SW 1271 (cell line): ENCODE measurements around the gene CHURC1.

Experiments used
- DNase-seq, 2 experiments: peaks; one replicate each; lab custom pipeline; 2025; lab: John Stamatoyannopoulos, UW

CHURC1 gene

DNA sequence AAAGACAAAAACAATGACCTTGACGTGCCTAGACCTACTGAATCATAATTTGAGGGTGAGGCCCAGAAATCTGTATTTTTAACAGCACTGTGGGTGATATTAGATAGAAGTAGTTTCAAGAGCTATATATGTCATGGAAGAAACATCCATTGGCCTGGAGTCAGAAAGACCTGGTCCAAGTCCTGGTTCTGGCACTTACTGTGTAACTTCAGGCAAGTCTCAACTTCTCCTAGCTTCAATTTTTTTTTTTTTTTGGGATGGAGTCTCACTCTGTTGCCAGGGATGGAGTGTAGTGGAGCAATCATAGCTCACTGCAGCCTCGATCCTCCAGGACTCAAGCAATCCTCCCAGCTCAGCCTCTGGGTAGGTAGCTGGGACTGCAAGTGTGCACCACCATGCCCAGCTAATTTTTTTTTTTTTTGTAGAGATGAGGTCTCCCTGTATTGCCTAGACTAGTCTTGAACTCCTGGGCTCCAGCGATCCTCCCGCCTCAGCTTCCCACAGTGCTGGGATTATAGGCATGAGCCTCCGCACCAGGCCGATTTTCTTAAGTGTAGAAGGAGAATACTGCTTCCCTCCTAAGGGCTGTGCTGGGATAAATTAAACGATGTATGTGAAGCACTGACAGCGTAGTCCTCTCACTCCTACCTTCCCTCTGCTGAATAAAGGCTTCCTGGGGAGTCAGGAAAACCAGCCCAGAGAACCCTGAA lies 42.6 kb downstream of the CHURC1 start:
- no peak for DNase-seq

DNA sequence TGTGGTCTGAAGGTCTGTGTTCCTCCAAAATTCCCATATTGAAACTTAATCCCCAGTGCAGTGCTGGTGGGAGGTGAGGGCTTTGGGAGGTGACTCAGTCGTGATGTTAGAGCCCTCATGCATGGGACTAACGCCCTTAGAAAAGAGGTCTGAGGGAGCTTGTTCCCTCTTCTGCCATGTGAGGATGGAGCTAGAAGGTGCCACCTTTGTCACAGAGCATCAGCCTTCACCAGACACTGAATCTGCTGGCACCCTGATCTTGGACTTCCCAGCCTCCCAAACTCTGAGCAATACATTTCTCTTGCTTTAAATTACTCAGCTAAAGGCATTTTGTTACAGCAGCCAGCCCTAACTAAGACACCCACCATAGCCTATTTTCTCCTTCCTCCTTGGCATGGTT lies 43.9 kb downstream of the CHURC1 start:
- DNase-seq, result no peak

DNA sequence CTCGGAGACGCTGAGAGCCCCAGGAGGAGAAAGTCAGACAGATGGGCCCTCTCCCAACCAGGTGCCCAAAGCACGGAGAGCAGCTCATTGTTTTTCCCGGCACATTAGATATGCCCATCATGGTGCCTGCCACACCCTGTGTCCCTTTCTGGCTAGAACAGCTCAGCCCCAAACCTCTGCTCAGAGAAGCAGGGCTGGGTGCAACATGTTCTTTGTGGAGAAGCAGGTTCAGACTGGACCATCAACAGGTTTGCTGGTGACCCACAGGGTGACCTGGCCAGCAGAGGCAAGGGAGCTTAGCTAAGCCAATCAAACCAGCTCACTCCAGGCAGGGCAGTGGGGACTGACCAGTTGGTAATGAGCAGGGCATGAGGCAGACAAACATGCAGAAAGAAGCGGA lies 44.5 kb downstream of the CHURC1 start:
- no peak for DNase-seq

DNA sequence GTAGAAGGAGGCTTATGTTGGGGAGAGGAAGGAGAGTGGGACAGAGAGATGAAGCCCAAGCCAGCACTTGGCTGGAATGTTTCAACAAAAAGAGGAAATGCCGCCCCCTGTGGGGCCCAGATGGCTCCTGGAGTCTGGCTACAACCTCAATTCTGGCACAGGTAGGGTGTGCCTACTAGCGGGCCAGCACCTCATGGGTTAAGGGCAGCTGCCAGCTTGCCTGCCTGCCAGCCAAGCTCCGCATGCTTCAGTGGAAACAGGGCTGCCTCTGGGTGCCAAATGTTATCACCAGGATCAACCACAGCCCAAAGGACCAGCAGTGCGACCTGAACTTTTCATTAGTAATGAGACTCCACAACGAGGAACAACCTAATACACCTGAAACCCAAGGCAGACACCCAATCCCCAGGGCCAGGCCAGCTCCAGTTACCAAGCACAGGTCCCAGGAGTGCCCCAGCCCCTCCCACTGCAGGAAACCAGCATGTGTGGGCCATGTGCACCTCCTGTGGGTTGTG lies 46.6 kb downstream of the CHURC1 start:
- no peak for DNase-seq

DNA sequence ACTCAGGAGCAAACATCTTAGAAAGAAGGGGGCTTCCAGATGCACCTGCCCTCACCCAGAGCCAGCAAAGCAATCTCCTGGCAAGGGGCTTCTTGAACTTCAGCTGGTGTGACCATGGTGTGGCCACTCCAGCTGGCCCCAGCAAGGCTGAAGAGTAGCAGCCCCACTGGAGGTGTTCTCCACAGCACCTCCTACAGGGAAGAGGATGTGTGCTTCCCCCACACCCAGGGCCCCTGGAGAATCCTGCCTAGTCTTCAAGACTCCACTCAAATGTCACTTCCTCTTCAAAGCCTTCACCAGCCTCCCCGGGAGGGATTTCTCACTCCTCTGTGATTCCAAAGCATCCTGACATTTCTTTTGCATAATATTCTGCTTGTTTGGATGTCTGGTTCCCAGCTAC lies 49.4 kb downstream of the CHURC1 start:
- DNase-seq, result no peak

DNA sequence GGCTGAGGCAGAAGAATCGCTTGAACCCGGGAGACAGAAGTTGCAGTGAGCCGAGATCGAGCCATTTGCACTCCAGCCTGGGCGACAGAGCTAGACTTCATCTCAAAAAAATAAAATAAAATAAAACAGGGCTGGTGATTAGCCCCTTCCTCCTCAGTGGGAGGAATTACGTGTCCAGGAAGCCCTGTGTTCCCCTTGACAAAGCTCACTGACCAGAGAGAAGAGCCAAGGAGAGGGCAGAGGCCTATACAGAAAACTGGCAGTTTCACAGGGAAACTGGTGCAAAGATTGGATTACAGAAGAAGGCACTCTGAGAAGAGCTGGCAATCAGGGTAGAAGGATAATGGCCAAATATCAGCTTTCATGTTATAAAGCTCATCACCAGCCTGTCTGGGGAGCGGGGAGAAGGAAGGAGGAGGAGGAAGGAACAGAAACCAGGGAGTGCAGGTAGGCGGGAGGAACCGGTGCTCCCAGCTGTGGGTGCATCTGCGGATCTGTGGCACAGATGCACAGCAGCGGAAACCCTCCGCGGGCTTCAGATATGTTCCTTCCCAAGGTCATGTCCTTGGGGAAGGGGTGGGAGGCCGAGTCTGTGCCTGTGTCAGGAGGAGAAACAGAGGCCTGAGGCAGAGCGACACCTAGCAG lies 51.2 kb downstream of the CHURC1 start:
- no peak for DNase-seq

DNA sequence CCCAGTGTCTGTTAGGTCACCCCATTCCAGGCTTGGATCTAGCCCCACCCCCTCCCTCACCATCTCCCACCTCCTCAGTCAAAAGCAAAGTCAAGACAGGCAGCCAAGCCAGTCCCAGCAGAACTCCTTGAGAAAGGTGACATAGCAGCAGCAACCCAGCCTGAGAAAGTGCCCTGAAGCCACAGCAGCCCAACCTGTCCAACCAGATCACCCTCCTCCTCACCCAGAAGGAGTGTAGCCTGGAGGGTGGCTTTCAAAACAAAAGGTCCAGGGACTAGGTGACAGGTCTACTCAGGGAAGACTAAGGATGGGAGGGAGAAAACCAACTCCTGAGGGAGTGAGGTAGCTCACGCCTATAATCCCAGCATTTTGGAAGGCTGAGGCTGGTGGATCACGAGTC lies 52.7 kb downstream of the CHURC1 start:
- DNase-seq, result no peak

DNA sequence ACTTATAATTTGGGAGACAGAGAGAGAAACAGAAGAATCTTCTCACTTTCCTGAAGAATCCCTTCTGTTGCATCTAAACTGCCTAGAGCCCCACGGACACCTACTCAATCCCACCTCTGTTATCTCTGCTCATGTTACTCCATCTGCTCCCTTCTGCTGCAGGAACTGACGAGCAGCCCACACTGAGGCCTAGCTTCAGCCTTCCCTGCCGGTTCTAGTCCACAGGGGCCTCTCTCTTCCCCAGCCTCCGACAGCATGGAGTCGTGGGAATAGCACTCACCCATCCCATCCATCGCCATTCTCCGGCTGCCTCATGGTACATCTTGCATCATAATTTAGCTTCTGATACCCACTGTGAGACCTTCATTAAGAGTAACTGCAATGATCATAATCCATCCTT lies 53.9 kb downstream of the CHURC1 start:
- DNase-seq, result no peak

DNA sequence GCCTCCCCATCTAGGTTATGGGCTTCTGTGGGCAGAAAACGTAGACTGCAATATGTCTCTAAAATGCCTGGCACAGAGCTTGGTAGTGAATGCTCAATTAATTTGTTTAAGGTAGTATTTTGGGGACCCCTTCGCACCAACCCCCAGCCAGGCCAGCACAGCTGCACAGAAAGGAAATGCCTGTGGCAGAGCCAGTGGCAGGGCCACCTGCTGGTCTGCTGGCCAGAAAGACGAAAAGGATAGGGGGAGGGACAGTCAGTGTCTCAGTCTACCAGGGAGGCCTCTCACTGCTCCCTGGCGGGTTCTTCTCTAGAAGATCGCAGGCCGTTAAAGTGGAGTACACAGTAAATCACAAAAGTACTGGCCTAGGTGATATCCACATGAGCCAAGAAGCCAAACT lies 54.4 kb downstream of the CHURC1 start:
- peak in 1 of 2 experiments; percentile 20 for DNase-seq

DNA sequence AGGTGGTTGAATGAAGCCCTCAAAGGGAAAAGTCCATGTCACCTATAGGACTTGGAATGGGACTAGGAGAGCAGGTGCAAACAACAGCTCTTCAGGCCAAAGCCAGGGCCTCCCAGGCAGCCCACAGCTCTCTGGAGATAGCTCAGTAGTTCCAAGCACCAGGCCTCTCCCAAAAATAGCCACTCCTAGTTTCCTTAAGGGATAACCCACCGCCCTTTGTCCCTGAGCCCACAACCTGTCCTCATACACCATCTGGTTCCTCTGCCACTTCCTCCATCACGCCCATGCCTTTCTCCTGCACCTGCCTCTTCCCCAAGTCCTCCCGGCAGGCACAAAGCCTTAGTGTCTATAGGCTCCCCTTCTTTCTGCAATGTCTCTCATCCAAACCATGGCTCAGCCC lies 55.8 kb downstream of the CHURC1 start:
- DNase-seq, result no peak

DNA sequence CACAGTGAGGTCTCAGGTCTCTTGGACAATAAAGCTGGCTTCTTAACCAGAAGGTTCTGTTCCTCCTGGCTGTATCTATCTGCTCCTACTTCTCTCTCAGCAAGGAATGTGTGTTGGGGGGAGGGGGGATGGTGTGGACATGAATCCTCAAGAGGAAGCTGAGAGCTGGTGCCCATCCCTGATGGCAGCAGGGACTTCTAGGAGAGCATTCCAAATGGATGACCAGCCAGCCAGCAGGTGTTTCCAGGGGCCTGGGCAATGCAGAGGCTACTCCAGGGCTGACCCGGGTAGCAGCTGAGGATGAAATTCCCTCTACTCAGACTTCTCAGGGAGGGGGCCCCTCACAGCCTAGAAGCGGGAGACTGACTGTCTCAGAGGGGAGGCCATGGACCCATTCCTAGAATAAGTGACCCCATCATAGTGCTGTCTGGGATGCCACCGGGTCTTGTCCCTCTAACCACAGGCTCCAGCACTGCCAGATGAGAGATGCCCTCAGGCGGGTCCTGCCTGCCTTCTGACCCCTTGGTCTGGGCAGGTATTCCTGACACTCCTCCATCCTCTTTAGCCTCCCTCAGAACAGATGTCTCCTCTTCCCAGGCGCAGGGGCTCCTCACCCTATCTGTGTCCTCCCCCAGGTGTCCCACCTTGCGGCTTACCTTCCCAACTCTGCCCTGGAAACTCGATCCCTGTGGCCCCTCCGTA lies 56.7 kb downstream of the CHURC1 start:
- DNase-seq, result peak; percentile 42 to 68

DNA sequence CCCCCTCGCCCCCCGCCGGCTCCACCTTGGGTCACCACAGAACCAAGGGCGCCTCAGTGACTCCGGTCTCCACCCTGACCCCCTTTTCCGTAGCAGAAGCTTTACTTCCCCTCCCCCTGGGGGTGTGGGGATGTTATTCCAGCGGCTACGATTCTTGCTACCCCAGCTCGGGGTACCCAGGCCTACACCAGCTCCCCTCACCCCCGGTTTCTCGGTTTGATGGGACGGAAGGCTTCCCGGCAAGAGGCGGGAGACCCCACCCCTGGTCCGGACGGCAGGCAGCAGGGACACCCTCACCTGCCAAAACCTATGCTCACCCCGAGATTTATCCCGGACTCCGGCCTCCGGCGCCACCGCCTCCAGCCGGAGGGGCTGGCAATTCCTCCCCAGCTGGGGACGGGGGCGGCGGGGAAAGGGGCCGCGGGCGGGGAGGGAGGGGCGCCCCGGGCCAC lies 57.3 kb downstream of the CHURC1 start:
- DNase-seq, result no peak

DNA sequence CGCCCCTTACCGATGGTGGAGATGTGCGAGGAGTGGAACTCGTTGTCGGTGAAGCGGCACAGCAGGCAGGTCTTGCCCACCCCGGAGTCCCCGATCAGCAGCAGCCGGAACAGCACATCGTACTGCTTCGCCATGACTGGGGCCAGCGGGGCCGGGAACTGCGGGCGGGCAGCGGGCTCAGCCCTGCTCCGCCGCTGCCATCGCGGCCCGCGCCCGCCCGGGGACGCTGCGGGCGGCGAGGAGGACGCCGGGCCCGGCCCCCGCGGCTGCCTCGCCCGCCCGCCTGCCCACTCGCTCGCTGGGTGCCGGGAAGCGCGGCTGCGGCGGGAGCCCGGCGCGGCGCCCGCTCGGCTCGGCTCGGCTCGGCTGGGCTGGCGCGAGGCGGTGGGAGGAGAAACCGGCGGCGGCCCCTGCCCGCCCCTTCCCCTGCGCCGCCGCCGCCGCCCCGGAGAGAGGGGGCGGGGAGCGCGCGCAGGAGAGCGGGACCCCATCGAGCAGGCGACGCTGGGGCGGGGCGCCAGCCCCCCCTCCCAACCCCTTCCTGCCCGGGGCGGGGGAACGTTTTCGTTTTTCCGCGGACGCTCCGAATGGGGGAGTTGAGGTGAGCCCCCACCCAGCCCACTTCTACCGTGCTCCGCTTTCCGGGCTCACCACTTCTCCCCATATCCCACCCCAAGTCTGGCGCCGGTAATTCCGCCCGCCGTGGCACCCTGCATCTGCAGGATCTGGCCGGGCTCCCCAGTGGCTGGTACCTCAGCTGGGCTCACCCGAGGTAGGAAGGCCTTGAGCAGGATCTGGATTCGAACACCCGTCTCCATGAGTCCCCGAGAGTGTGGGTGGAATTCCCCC lies 57.9 kb downstream of the CHURC1 start, which contains the start of gene RAB15:
RAB15 (minus strand) TSS at position 394 of the 849 bp plus-strand sequence; CDS start at position 134, 260 bp downstream.
- DNase-seq, result no peak

DNA sequence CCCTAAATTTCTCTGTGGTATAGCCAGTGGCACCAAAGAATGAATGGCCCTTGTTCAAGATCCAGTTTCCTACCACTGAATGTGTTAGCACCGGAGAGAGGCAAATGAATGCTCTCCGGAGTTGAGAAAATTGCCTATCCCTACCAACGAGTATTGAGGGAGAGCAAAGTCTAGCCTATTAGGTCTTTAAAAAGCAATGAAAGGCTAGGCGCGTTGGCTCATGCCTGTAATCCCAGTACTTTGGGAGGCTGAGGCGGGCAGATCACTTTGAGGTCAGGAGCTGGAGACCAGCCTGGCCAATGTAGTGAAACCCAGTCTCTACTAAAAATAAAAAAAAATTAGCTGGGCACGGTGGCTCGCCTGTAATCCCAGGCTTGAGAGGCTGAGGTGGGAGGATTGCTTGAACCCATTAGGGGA lies 58.8 kb downstream of the CHURC1 start:
- DNase-seq, result no peak

DNA sequence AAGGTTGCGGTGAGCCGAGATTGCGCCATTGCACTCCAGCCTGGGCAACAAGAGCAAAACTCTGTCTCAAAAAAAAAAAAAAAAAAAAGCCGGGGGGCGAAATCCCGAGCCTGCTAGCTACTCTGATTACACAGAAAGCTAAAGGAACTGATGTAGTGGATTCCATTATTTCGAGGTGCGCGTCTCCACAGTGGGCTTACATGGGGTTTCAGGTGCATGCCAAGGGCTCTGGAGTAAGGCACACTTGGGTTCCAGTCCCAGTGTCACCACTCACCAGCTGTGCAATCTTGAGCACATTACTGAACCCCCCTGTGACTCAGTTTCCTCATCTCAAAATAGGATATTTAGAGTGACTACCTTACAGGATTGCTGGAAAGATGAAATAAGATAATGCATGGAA lies 59.6 kb downstream of the CHURC1 start:
- no peak for DNase-seq

DNA sequence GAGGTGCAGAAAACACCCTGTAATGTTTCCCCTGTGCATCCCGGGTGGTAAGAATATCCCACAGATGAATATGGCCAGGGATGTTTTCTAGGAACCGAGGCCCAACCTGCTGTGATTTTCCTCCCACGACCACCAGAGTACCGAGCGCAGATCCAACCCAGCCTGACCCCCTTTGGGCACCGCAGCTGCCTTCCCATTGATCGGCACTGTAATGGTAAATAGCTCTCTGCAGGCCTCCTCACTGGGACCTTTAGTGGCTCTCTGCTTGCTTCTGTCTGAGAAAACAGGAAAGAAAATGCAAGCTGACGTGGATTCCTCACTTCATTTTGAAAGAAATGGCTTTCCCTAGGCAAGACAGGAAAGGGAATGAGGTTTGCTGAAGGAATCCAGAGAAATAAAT lies 60.3 kb downstream of the CHURC1 start:
- no peak for DNase-seq

DNA sequence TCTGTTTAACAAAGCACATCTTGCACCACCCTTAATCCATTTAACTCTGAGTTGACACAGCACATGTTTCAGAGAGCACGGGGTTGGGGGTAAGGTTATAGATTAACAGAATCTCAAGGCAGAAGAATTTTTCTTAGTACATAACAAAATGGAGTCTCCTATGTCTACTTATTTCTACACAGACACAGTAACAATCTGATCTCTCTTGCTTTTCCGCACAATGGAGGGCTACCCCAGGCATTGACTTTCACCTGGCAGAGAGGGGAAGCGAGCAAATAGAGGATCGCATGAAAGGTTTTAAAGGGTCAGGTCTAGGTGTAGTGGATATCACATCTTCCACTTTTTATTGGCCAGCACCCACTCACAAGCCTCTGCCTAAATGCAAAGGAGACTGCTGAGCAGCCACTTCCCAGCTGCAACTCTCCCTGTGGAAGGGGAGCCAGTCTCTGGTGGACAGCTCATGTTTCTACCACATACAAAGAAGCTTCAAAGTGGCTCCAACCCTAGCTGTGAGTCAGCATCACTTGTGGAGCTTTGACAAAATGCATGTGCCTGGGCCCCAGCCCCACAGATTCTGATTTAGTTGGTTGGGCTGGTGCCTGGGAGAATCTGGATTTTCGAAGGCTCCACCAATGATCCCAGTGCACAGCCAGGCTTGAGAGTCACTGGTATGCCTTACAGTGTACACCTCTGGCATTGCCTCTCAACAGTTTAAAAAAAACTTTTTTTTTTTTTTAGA lies 65.2 kb downstream of the CHURC1 start:
- no peak for DNase-seq

DNA sequence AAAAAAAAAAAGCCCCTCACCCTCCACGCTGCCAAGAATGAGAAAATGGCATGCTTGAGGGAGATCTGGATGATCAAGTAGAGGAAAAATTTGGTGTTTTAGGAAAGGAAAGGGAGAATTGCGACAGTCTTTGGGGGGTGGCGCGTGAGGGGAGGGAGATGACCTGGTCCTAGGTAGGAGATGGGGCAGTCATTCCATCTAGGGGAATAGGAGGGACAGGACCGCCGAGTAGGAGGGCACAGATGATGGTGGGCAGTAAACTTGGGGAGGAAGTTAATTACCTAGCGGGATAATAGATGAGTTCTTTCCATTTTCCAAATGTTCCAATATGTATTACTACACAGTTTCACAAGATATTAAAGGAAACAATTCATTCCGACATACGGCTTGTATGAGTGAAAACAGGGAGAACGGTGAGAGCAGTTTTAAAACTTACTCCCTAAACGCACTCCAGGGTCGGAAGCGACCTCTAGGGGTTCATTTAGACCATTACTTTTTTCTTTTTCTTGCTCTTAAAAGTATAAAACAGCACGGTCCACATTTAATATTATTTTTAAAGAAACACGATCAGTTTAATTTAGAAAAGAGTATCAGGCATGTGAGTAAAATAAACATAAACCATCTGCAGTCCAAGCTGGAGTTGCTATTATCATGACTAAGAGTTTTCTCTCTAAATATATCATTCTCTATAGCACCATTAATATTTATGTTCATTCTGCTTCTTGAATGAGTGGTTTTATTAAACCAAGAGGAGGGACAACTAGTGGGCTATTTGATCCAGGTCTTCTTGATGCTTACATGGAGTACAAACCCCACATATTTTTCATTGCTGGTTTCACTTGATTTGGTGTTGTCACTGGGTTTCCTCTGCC lies 69.4 kb downstream of the CHURC1 start:
- peak; percentile 34 to 55 for DNase-seq
